SK-N-SH (cell line): Measurements from ENCODE around the gene KRT23. TPM values are rescaled to one million over a fixed set of nuclear protein-coding genes. Genes with fewer than 3 reads are reported as not detected.

ENCODE experiments used
- CTCF ChIA-PET: fragments of 300-600, 350-600 bp; formaldehyde crosslinking; extraction: SDS; loops from one replicate; lab custom pipeline; 2021; lab: Yijun Ruan, JAX
- POLR2A ChIA-PET: fragments of 350-600 bp; sonication (Branson Sonifier 250); formaldehyde crosslinking; extraction: SDS; loops from one replicate; lab custom pipeline; 2020; ENCODE audit warnings: antibody characterized with exemption, inconsistent platforms; lab: Yijun Ruan, JAX
- DNase-seq: peaks from one replicate; pipeline ENCODE4 v3.0.0; 2012
- H2AFZ ChIP-seq: fragments of 200-600 bp; sonication (generic); 2 replicates; pipeline ENCODE4 v1.8.1; 2016; ENCODE audit warnings: antibody characterized with exemption, mild to moderate bottlenecking, low read depth
- H3F3A ChIP-seq: fragments of 200-600 bp; sonication (generic); replicated peaks from 2 replicates; pipeline ENCODE3; 2016; ENCODE audit warnings: antibody characterized with exemption, mild to moderate bottlenecking; ENCODE audit not compliant: insufficient read depth
- H3K27ac ChIP-seq, 2 experiments: fragments of 200-500 bp in 1 of 2; fragments of 200-600 bp in 1 of 2; sonication (Bioruptor generic) in 1 of 2; sonication (generic), shearing (Covaris generic) in 1 of 2; 2 replicates each; pipeline versions ENCODE4 v1.5.1 to v1.6.1; 2014 to 2016; ENCODE audit warnings: low read depth in 2 of 2, inconsistent platforms in 1 of 2, low read length in 1 of 2, mild to moderate bottlenecking in 1 of 2, mixed read lengths in 1 of 2
- H3K27me3 ChIP-seq: fragments of 200-600 bp; sonication (generic), shearing (Covaris generic); 2 replicates; pipeline ENCODE4 v1.6.1; 2016; ENCODE audit warnings: mixed run types; ENCODE audit not compliant: insufficient read depth
- H3K36me3 ChIP-seq, 2 experiments: fragments of 200-500 bp in 1 of 2; fragments of 200-600 bp in 1 of 2; sonication (Bioruptor generic) in 1 of 2; sonication (generic) in 1 of 2; replicated peaks in 1 of 2; 2 replicates each; pipeline versions ENCODE3 to v1.5.1; 2014 to 2016; ENCODE audit warnings: low read length in 1 of 2, mild to moderate bottlenecking in 1 of 2; ENCODE audit not compliant: insufficient read depth in 2 of 2, control insufficient read depth in 1 of 2
- H3K4me1 ChIP-seq, 2 experiments: fragments of 200-500 bp in 1 of 2; fragments of 200-600 bp in 1 of 2; sonication (Bioruptor generic) in 1 of 2; sonication (generic), shearing (Covaris generic) in 1 of 2; 2 replicates each; pipeline versions ENCODE4 v1.5.1 to v1.6.1; 2014 to 2016; ENCODE audit warnings: low read depth in 1 of 2, low read length in 1 of 2, mixed run types in 1 of 2; ENCODE audit not compliant: insufficient read depth in 2 of 2, control insufficient read depth in 1 of 2
- H3K4me2 ChIP-seq: fragments of 200-600 bp; sonication (generic), shearing (Covaris generic); 2 replicates; pipeline ENCODE4 v1.6.1; 2017; ENCODE audit warnings: mixed run types
- H3K4me3 ChIP-seq, 2 experiments: fragments of 200-500 bp in 1 of 2; fragments of 200-600 bp in 1 of 2; sonication (Bioruptor generic) in 1 of 2; sonication (generic), shearing (Covaris generic) in 1 of 2; 2 replicates each; pipeline versions ENCODE4 v1.5.1 to v1.8.1; 2014 to 2016; ENCODE audit warnings: low read depth in 2 of 2, inconsistent platforms in 1 of 2, low read length in 1 of 2, mild to moderate bottlenecking in 1 of 2, mixed read lengths in 1 of 2, moderate library complexity in 1 of 2
- H3K79me2 ChIP-seq: fragments of 200-600 bp; sonication (generic); 2 replicates; pipeline ENCODE4 v1.8.1; 2017; ENCODE audit warnings: mild to moderate bottlenecking; ENCODE audit not compliant: insufficient read depth
- H3K9ac ChIP-seq: fragments of 200-600 bp; sonication (generic); 2 replicates; pipeline ENCODE4 v1.6.1; 2017; ENCODE audit warnings: mixed run types
- H3K9me2 ChIP-seq: fragments of 200-600 bp; sonication (generic); 2 replicates; pipeline ENCODE4 v1.6.1; 2017; ENCODE audit warnings: mixed run types
- H3K9me3 ChIP-seq: fragments of 200-600 bp; sonication (generic); 2 replicates; pipeline ENCODE4 v1.6.1; 2017; ENCODE audit warnings: mixed run types, mild to moderate bottlenecking, moderate library complexity
- H4K20me1 ChIP-seq: fragments of 200-600 bp; sonication (generic); 2 replicates; pipeline ENCODE4 v1.6.1; 2017; ENCODE audit warnings: mild to moderate bottlenecking, mixed run types; ENCODE audit not compliant: insufficient read depth
- EZH2phosphoT487 ChIP-seq: fragments of 200-600 bp; sonication (generic); IDR thresholded peaks from 2 replicates; pipeline ENCODE4 v1.6.1; 2017; ENCODE audit warnings: low read depth, mixed run types, mild to moderate bottlenecking, antibody characterized with exemption, moderate library complexity, borderline replicate concordance
- FOXM1 ChIP-seq: IDR thresholded peaks from 2 replicates; pipeline ENCODE4 v1.4.0; 2012; ENCODE audit warnings: low read depth, mild to moderate bottlenecking
- JUND ChIP-seq: IDR thresholded peaks from 2 replicates; pipeline ENCODE4 v1.4.0; 2012
- MAX ChIP-seq: IDR thresholded peaks from 2 replicates; pipeline ENCODE4 v1.4.0; 2012; ENCODE audit warnings: low read depth
- NFIC ChIP-seq: IDR thresholded peaks from 2 replicates; pipeline ENCODE4 v1.4.0; 2012; ENCODE audit warnings: borderline replicate concordance
- POLR2AphosphoS5 ChIP-seq: IDR thresholded peaks from 2 replicates; pipeline ENCODE4 v1.6.1; 2012; ENCODE audit warnings: low read depth, low read length
- RCOR1 ChIP-seq: fragments of 150-350 bp; IDR thresholded peaks from 2 replicates; pipeline ENCODE4 v1.6.1; 2017; ENCODE audit warnings: antibody characterized with exemption, low read length
- REST ChIP-seq: IDR thresholded peaks from 2 replicates; pipeline ENCODE4 v1.6.1; 2012; ENCODE audit warnings: mild to moderate bottlenecking, low read depth, low read length, moderate library complexity
- RFX5 ChIP-seq: IDR thresholded peaks from 2 replicates; pipeline ENCODE4 v1.6.1; 2012; ENCODE audit warnings: mild to moderate bottlenecking, improper control_type of control experiment, low read length
- SIN3A ChIP-seq: IDR thresholded peaks from 2 replicates; pipeline ENCODE4 v1.6.1; 2012; ENCODE audit warnings: low read depth, mild to moderate bottlenecking, low read length, moderate library complexity, borderline replicate concordance
- USF1 ChIP-seq: IDR thresholded peaks from 2 replicates; pipeline ENCODE4 v1.4.0; 2012; ENCODE audit warnings: low read depth, borderline replicate concordance
- YY1 ChIP-seq: IDR thresholded peaks from 2 replicates; pipeline ENCODE4 v1.4.0; 2012; ENCODE audit warnings: low read depth, mild to moderate bottlenecking
- WGBS: methylation state at CpG from one replicate; pipeline ENCODE4 v1.1.6; 2017; ENCODE audit warnings: low lambda C conversion rate; 5-methylcytosine and 5-hydroxymethylcytosine counted together
- polyA plus RNA-seq, 3 experiments: library from polyadenylated mRNA; depleted of rRNA; stranded (reverse); fragments of >200 nt; gene quantifications; 2 replicates each; pipeline ENCODE4 v1.2.3, GENCODE V29; 2012

Gene KRT23
- polyA plus RNA-seq, 1 of the 3 experiments (the other 2 are of a cell fraction) = not detected

GRCh38 chr17:40932608-40933007, 4.8 kb downstream of the KRT23 start:
- POLR2A ChIA-PET = no interaction called here
- Histone ChIP-seq H3K4me2 (no peak overlapping the region), H3K4me3 (no peak overlapping the region), H2AFZ (no peak overlapping the region), H3K27ac (no peak overlapping the region), H3K36me3 (no peaks in the 10 kb centered on the region), H3K9me3 (no peaks in the 10 kb centered on the region), H3K27me3 (peaks cover 73% of the 10 kb centered on the region), H3K4me1 (no peaks in the 10 kb centered on the region), H3K79me2 (no peaks in the 10 kb centered on the region), H4K20me1 (no peaks in the 10 kb centered on the region), H3F3A (no peaks in the 10 kb centered on the region), H3K9ac (no peak overlapping the region), H3K9me2 (no peaks in the 10 kb centered on the region)
- WGBS = 11% methylated on average over 2 of the region's 2 CpGs
- DNase-seq = no peak
- CTCF ChIA-PET = interaction anchor here (1.6 kb wide), 1 partner anchor 730 kb away, joined by 5 read pairs; no protein-coding TSS in a partner anchor
- TF ChIP-seq SIN3A = no peak
- no peak for TF ChIP-seq YY1
- no peak for TF ChIP-seq RCOR1
- no peak for TF ChIP-seq USF1
- no peak for TF ChIP-seq RFX5
- no peak for TF ChIP-seq POLR2AphosphoS5
- TF ChIP-seq MAX = no peak

GRCh38 chr17:40931311-40931710, 6.1 kb downstream of the KRT23 start:
- Histone ChIP-seq H3K27ac (no peak overlapping the region), H3K36me3 (no peaks in the 10 kb centered on the region), H3K79me2 (no peaks in the 10 kb centered on the region), H3K9me2 (no peaks in the 10 kb centered on the region)
- TF ChIP-seq REST = no peak
- TF ChIP-seq NFIC = no peak
- no peak for TF ChIP-seq EZH2phosphoT487
- no peak for TF ChIP-seq FOXM1
- no peak for TF ChIP-seq JUND
- TF ChIP-seq, all 33 proteins: peak for 0
- ChIA-PET POLR2A (no interaction called here), CTCF (interaction anchor here (1.6 kb wide), 1 partner anchor 732 kb away, joined by 5 read pairs; no protein-coding TSS in a partner anchor)
- no peaks in the 10 kb centered on the region for H3K9me3 ChIP-seq
- H4K20me1 ChIP-seq = no peaks in the 10 kb centered on the region
- DNase-seq = no peak
- no peak overlapping the region for H3K4me2 ChIP-seq
- H3K9ac ChIP-seq = no peak overlapping the region
- no peaks in the 10 kb centered on the region for H3K4me1 ChIP-seq
- 10% methylated on average over 3 of the region's 3 CpGs for WGBS
- peaks cover 70% of the 10 kb centered on the region for H3K27me3 ChIP-seq
- no peak overlapping the region for H2AFZ ChIP-seq
- H3F3A ChIP-seq = no peaks in the 10 kb centered on the region
- no peak overlapping the region for H3K4me3 ChIP-seq
